ENCODE results near the gene ERAP2. TPM values are rescaled to one million over a fixed set of nuclear protein-coding genes. Genes with fewer than 3 reads are reported as not detected.

The ERAP2 gene
- total and polyA plus RNA-seq, 2 of the 13 experiments (the other 11 are each of a cell fraction or from before 2014, with no cell fraction given), result 12.8 to 16.6 TPM

- TF ChIP-seq ZNF318 (CRISPR knock-in tag; IDR thresholded peaks at IDR 0.05) (no peak), ZNF431 (CRISPR knock-in tag; IDR thresholded peaks at IDR 0.05; ENCODE audit: borderline replicate concordance, low read depth) (peak; percentile 62; the same call in 1 of the 2 replicates), NFRKB (IDR thresholded peaks at IDR 0.05) (no peak), ZNF660 (CRISPR knock-in tag; IDR thresholded peaks at IDR 0.05; ENCODE audit: borderline replicate concordance, low read depth) (peak; percentile 49; the same call in 1 of the 2 replicates), RFXAP (CRISPR knock-in tag; IDR thresholded peaks at IDR 0.05; ENCODE audit: borderline replicate concordance) (0 out of 2 replicates have a peak, but pooled peaks have one; percentile 18), MTF2 (CRISPR knock-in tag; IDR thresholded peaks at IDR 0.05; ENCODE audit: borderline replicate concordance) (no peak), FOXP1 (IDR thresholded peaks at IDR 0.05) (no peak), FOXP1 (CRISPR knock-in tag; IDR thresholded peaks at IDR 0.05) (peak; percentile 34; the same call in 1 of the 2 replicates), RELA (CRISPR knock-in tag; IDR thresholded peaks at IDR 0.05) (0 out of 2 replicates have a peak, but pooled peaks have one; percentile 49), ZNF260 (CRISPR knock-in tag; IDR thresholded peaks at IDR 0.05; ENCODE audit: borderline replicate concordance, low read depth) (no peak), MBNL3 (CRISPR knock-in tag; conservative IDR thresholded peaks at IDR 0.05) (no peak), CSRNP1 (CRISPR knock-in tag; IDR thresholded peaks at IDR 0.05) (peak; percentile 92; the same call in 1 of the 2 replicates), MIXL1 (CRISPR knock-in tag; IDR thresholded peaks at IDR 0.05) (peak; percentile 76), SP1 (IDR thresholded peaks at IDR 0.05) (no peak), SP1 (CRISPR knock-in tag; IDR thresholded peaks at IDR 0.05) (peak; percentile 87), FLYWCH1 (CRISPR knock-in tag; IDR thresholded peaks at IDR 0.05) (no peak), ZNF24 (IDR thresholded peaks at IDR 0.05) (no peak), ZSCAN20 (CRISPR knock-in tag; IDR thresholded peaks at IDR 0.05; ENCODE audit: borderline replicate concordance) (no peak), ZBTB1 (CRISPR knock-in tag; IDR thresholded peaks at IDR 0.05; ENCODE audit: borderline replicate concordance) (no peak), GPBP1L1 (CRISPR knock-in tag; IDR thresholded peaks at IDR 0.05) (no peak)
Measured at GRCh38 chr5:96935559-96936430, 59.5 kb downstream of the ERAP2 start, which contains the start of gene LNPEP (continued).

Data from HepG2 (cell line).